ENCODE measurements around the gene MATN1.

MATN1 gene

DNA sequence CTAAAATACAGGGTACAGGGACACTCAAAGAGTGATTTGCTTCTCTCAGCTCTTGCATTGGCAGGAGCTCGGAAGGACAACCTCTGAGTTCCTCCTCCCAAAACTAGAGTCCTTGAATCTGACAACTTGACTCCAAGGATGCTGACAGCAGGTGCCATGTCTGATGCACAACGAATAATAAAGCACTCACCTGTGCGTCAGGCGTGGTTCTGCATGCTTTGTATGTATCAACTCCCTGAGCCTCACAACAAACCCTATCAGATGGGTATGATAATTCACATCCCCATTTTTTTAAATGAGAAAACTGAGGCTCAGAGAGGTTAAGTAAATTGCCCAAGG is 32.8 kb upstream of the MATN1 start:
- TF ChIP-seq CTCF (IDR thresholded peaks at IDR 0.05; ENCODE audit: low read depth, low read length): no peak
- no peak overlapping the region for H3K4me3 ChIP-seq (ENCODE audit: low read depth, low read length)

GRCh38 chr1:30755746-30756145 is 32.4 kb upstream of the MATN1 start:
- H3K4me3 ChIP-seq (ENCODE audit: low read depth, low read length): no peak overlapping the region

GRCh38 chr1:30755334-30755733 is 31.9 kb upstream of the MATN1 start:
- H3K4me3 ChIP-seq (ENCODE audit: low read depth, low read length): no peak overlapping the region
- TF ChIP-seq CTCF (IDR thresholded peaks at IDR 0.05; ENCODE audit: low read depth, low read length): no peak

More at GRCh38 chr1:30755746-30756145, 32.4 kb upstream of the MATN1 start:
- no peak for TF ChIP-seq CTCF (IDR thresholded peaks at IDR 0.05; ENCODE audit: low read depth, low read length)

DNA sequence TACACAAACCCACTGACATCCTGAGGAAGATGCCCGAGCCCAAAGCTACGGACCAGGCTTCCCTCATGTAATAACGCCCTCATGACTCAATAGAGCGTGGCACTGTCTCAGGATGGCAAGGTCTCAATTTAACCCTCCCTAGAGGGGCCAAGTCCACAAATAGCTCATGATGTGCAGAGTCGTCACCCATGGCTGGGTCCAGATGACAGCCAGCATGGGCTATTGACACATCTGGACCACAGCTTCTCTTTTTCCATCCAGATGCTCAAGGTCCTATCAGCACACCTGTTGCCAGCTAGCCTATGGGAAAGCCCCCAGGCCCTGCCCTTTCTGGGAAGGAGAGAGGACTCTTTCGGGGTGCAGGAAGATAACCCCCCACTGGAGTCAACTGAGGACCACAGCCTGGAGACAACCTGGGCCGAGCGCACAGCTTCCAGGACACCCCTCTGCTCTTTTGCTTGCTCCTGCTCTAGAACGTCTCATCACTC is 31.3 kb upstream of the MATN1 start:
- no peak for TF ChIP-seq CTCF (IDR thresholded peaks at IDR 0.05; ENCODE audit: low read depth, low read length)
- H3K4me3 ChIP-seq (ENCODE audit: low read depth, low read length): no peak overlapping the region

DNA sequence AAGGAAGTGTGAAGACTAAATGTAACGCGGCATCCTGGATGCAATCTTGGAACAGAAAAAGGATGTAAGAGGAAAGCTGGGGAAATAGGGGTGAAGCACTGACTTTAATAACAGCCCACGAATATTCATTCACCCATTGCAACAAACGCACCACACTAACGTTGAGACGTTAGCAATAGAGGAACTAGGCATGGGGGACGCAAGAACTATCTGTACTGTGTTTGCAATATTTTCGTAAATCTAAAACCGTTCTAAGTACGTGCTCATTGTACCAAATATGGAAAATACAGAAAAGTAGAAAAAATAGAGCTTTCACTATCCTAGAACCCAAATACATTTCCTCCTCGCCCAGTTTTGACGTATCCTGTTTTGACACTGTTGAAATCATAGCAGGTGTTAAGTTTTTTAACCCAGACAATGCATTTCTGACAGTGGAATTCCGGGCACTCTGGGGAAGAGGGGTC is 30.3 kb upstream of the MATN1 start:
- TF ChIP-seq CTCF (IDR thresholded peaks at IDR 0.05; ENCODE audit: low read depth, low read length): no peak
- no peak overlapping the region for H3K4me3 ChIP-seq (ENCODE audit: low read depth, low read length)

GRCh38 chr1:30753118-30753517 is 29.7 kb upstream of the MATN1 start:
- no peak overlapping the region for H3K4me3 ChIP-seq (ENCODE audit: low read depth, low read length)
- TF ChIP-seq CTCF (IDR thresholded peaks at IDR 0.05; ENCODE audit: low read depth, low read length): no peak

GRCh38 chr1:30752651-30752908 is 29.2 kb upstream of the MATN1 start:
- no peak for TF ChIP-seq CTCF (IDR thresholded peaks at IDR 0.05; ENCODE audit: low read depth, low read length)

More at GRCh38 chr1:30752651-30752908, 29.2 kb upstream of the MATN1 start:
- no peak overlapping the region for H3K4me3 ChIP-seq (ENCODE audit: low read depth, low read length)
